GM06990 (cell line): ENCODE measurements around the gene GHSR.

ENCODE experiments used
- DNase-seq: peaks from one replicate; pipeline ENCODE4 v3.0.0-alpha.2; 2011; ENCODE audit not compliant: insufficient read length; ENCODE audit errors: extremely low read depth
- H3K27me3 ChIP-seq: replicated peaks from 2 replicates; pipeline ENCODE4 v1.6.0; 2011; ENCODE audit warnings: low read length; ENCODE audit not compliant: control insufficient read depth, insufficient read depth
- H3K36me3 ChIP-seq: 2 replicates; pipeline ENCODE4 v1.5.1; 2011; ENCODE audit warnings: low read length; ENCODE audit not compliant: control insufficient read depth, insufficient read depth
- H3K4me3 ChIP-seq: replicated peaks from 2 replicates; pipeline ENCODE4 v1.5.1; 2011; ENCODE audit warnings: low read depth, mild to moderate bottlenecking, control low read depth, low read length
- CTCF ChIP-seq: IDR thresholded peaks from 2 replicates; pipeline ENCODE4 v1.5.1; 2011; ENCODE audit warnings: low read length, control low read depth, mild to moderate bottlenecking, inconsistent platforms; ENCODE audit not compliant: insufficient read depth, poor library complexity, severe bottlenecking

The GHSR gene

GRCh38 chr3:172397716-172398405 lies 50.4 kb downstream of the GHSR start:
- Histone ChIP-seq H3K36me3 (no peaks in the 10 kb centered on the region), H3K4me3 (no peak overlapping the region), H3K27me3 (no peaks in the 10 kb centered on the region)
- no peak for DNase-seq
- TF ChIP-seq CTCF = no peak

GRCh38 chr3:172396400-172396799 lies 51.9 kb downstream of the GHSR start:
- DNase-seq = no peak
- TF ChIP-seq CTCF = no peak
- Histone ChIP-seq H3K36me3 (no peaks in the 10 kb centered on the region), H3K4me3 (no peak overlapping the region), H3K27me3 (no peaks in the 10 kb centered on the region)

- H3K36me3 ChIP-seq = no peaks in the 10 kb centered on the region
- no peaks in the 10 kb centered on the region for H3K27me3 ChIP-seq
- no peak for TF ChIP-seq CTCF
- no peak for DNase-seq
- no peak overlapping the region for H3K4me3 ChIP-seq
Observed at GRCh38 chr3:172394692-172395091, 53.6 kb downstream of the GHSR start.
